ENCODE data around the gene CEP41. TPM values are rescaled to one million over a fixed set of nuclear protein-coding genes. Genes with fewer than 3 reads are reported as not detected.
A peak's percentile ranks its signal among the peaks of the same experiment; 100 is the strongest.

CEP41 gene
- total and polyA plus RNA-seq, 10 of the 15 experiments (the other 5 are each of a cell fraction or from before 2014, with no cell fraction given): 11.4 to 43.0 (median 24.7) TPM

DNA sequence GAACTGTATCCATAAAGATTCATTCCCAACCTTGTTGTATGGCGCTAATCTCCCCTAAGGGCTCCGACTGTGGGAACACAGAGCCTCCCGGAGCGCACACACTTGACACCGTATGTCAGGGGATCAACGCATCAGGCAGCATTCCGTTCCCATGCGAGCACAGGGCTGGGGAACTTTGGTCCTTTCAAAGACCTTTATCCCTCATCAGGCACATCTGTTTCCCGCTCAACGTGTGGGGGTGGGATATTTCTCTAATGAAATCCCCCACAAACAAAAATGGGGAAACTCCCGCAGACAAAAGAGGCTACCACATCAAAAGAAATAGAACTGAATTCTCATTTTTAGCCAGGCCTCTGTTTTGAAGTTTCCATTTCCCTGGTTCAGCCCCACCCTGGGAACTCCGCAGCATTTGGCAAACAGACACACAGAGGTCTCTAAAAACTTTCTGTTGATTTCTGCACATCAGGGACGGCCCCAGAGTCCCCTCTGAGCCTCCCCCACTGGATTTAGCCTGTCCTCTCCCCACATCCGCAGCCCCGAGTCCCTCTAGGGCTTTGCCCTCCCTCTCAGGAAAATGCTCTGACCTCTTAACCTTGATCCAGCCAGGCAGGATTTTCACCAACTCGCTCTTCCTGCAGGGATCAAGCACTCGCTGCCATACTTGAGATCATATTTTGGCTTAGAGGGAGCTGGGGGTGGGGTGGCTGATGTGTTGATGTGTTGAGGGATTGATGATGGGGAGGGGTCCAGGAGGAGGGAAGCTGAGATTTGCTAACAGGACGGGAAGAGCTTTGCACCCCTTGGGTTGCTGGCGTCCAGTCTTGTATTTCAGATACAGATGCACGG lies 89.6 kb downstream of the CEP41 start (continued):
- TF ChIP-seq, protein P1, sequence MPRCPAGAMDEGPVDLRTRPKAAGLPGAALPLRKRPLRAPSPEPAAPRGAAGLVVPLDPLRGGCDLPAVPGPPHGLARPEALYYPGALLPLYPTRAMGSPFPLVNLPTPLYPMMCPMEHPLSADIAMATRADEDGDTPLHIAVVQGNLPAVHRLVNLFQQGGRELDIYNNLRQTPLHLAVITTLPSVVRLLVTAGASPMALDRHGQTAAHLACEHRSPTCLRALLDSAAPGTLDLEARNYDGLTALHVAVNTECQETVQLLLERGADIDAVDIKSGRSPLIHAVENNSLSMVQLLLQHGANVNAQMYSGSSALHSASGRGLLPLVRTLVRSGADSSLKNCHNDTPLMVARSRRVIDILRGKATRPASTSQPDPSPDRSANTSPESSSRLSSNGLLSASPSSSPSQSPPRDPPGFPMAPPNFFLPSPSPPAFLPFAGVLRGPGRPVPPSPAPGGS (IDR thresholded peaks at IDR 0.05; ENCODE audit: borderline replicate concordance, insufficient read depth, low read depth, low read length, poor library complexity, severe bottlenecking): peak; percentile 95
- TF ChIP-seq, protein P2, sequence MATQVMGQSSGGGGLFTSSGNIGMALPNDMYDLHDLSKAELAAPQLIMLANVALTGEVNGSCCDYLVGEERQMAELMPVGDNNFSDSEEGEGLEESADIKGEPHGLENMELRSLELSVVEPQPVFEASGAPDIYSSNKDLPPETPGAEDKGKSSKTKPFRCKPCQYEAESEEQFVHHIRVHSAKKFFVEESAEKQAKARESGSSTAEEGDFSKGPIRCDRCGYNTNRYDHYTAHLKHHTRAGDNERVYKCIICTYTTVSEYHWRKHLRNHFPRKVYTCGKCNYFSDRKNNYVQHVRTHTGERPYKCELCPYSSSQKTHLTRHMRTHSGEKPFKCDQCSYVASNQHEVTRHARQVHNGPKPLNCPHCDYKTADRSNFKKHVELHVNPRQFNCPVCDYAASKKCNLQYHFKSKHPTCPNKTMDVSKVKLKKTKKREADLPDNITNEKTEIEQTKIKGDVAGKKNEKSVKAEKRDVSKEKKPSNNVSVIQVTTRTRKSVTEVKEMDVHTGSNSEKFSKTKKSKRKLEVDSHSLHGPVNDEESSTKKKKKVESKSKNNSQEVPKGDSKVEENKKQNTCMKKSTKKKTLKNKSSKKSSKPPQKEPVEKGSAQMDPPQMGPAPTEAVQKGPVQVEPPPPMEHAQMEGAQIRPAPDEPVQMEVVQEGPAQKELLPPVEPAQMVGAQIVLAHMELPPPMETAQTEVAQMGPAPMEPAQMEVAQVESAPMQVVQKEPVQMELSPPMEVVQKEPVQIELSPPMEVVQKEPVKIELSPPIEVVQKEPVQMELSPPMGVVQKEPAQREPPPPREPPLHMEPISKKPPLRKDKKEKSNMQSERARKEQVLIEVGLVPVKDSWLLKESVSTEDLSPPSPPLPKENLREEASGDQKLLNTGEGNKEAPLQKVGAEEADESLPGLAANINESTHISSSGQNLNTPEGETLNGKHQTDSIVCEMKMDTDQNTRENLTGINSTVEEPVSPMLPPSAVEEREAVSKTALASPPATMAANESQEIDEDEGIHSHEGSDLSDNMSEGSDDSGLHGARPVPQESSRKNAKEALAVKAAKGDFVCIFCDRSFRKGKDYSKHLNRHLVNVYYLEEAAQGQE (IDR thresholded peaks at IDR 0.05; ENCODE audit: low read depth, low read length): no peak
- TF ChIP-seq, protein P3, sequence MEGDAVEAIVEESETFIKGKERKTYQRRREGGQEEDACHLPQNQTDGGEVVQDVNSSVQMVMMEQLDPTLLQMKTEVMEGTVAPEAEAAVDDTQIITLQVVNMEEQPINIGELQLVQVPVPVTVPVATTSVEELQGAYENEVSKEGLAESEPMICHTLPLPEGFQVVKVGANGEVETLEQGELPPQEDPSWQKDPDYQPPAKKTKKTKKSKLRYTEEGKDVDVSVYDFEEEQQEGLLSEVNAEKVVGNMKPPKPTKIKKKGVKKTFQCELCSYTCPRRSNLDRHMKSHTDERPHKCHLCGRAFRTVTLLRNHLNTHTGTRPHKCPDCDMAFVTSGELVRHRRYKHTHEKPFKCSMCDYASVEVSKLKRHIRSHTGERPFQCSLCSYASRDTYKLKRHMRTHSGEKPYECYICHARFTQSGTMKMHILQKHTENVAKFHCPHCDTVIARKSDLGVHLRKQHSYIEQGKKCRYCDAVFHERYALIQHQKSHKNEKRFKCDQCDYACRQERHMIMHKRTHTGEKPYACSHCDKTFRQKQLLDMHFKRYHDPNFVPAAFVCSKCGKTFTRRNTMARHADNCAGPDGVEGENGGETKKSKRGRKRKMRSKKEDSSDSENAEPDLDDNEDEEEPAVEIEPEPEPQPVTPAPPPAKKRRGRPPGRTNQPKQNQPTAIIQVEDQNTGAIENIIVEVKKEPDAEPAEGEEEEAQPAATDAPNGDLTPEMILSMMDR (IDR thresholded peaks at IDR 0.05 in 2 of 3, conservative IDR thresholded peaks at IDR 0.05 in 1 of 3; ENCODE audit: control insufficient read depth in 2 of 3, extremely low read depth in 1 of 3, insufficient read depth in 1 of 3, low read depth in 3 of 3, low read length in 3 of 3): no peak
- TF ChIP-seq NR2C2 (IDR thresholded peaks at IDR 0.05; ENCODE audit: borderline replicate concordance, control insufficient read depth, insufficient read length, low read depth) (no peak), FOXM1 (IDR thresholded peaks at IDR 0.05; ENCODE audit: low read depth, low read length) (peak; percentile 94), SMC3 (IDR thresholded peaks at IDR 0.05; ENCODE audit: borderline replicate concordance, low read length) (no peak), SMAD5 (IDR thresholded peaks at IDR 0.05; ENCODE audit: low read depth) (no peak), RAD21 (IDR thresholded peaks at IDR 0.05; ENCODE audit: insufficient read depth, low read depth, low read length) (peak; percentile 0; the same call in 1 of the 2 replicates), EZH2 (IDR thresholded peaks at IDR 0.05; ENCODE audit: borderline replicate concordance, control insufficient read depth, low read depth, low read length) (no peak), BRCA1 (IDR thresholded peaks at IDR 0.05; ENCODE audit: low read depth, low read length) (no peak), CBX3 (IDR thresholded peaks at IDR 0.05; ENCODE audit: borderline replicate concordance, low read depth) (no peak), RB1 (IDR thresholded peaks at IDR 0.05; ENCODE audit: borderline replicate concordance) (no peak), JUND (IDR thresholded peaks at IDR 0.05; ENCODE audit: low read depth, low read length) (no peak)
- TF ChIP-seq, protein P4, sequence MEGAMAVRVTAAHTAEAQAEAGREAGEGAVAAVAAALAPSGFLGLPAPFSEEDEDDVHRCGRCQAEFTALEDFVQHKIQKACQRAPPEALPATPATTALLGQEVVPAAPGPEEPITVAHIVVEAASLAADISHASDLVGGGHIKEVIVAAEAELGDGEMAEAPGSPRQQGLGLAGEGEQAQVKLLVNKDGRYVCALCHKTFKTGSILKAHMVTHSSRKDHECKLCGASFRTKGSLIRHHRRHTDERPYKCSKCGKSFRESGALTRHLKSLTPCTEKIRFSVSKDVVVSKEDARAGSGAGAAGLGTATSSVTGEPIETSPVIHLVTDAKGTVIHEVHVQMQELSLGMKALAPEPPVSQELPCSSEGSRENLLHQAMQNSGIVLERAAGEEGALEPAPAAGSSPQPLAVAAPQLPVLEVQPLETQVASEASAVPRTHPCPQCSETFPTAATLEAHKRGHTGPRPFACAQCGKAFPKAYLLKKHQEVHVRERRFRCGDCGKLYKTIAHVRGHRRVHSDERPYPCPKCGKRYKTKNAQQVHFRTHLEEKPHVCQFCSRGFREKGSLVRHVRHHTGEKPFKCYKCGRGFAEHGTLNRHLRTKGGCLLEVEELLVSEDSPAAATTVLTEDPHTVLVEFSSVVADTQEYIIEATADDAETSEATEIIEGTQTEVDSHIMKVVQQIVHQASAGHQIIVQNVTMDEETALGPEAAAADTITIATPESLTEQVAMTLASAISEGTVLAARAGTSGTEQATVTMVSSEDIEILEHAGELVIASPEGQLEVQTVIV (IDR thresholded peaks at IDR 0.05; ENCODE audit: borderline replicate concordance, partially characterized antibody): no peak
- TF ChIP-seq, protein P5, sequence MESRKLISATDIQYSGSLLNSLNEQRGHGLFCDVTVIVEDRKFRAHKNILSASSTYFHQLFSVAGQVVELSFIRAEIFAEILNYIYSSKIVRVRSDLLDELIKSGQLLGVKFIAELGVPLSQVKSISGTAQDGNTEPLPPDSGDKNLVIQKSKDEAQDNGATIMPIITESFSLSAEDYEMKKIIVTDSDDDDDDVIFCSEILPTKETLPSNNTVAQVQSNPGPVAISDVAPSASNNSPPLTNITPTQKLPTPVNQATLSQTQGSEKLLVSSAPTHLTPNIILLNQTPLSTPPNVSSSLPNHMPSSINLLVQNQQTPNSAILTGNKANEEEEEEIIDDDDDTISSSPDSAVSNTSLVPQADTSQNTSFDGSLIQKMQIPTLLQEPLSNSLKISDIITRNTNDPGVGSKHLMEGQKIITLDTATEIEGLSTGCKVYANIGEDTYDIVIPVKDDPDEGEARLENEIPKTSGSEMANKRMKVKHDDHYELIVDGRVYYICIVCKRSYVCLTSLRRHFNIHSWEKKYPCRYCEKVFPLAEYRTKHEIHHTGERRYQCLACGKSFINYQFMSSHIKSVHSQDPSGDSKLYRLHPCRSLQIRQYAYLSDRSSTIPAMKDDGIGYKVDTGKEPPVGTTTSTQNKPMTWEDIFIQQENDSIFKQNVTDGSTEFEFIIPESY (IDR thresholded peaks at IDR 0.05): no peak

All from GM12878 (cell line).